Endodermal cell (in vitro differentiated cells): ENCODE data around the gene METTL23. TPM values are rescaled to one million over a fixed set of nuclear protein-coding genes. Genes with fewer than 3 reads are reported as not detected.
A peak's percentile ranks its signal among the peaks of the same experiment; 100 is the strongest.

Source experiments
- DNase-seq: peaks from one replicate; pipeline ENCODE4 v3.0.0-alpha.2; 2017
- H3K27ac ChIP-seq: 2 replicates; pipeline ENCODE4 v1.5.1; 2013; ENCODE audit warnings: mild to moderate bottlenecking, low read depth, low read length, moderate library complexity
- H3K27me3 ChIP-seq: 2 replicates; pipeline ENCODE4 v1.6.1; 2013; ENCODE audit warnings: mild to moderate bottlenecking, low read length, moderate library complexity; ENCODE audit not compliant: insufficient read depth, control insufficient read depth, poor library complexity, severe bottlenecking
- H3K36me3 ChIP-seq: 2 replicates; pipeline ENCODE4 v1.7.0; 2013; ENCODE audit warnings: mild to moderate bottlenecking, low read length, moderate library complexity; ENCODE audit not compliant: control insufficient read depth, insufficient read depth
- H3K4me1 ChIP-seq: one replicate; pipeline ENCODE4 v1.7.0; 2013; ENCODE audit warnings: low read length; ENCODE audit not compliant: control insufficient read depth, insufficient read depth
- H3K4me3 ChIP-seq: 2 replicates; pipeline ENCODE4 v1.5.1; 2013; ENCODE audit warnings: mild to moderate bottlenecking, low read length, moderate library complexity
- H3K9ac ChIP-seq: 2 replicates; pipeline ENCODE4 v1.6.1; 2013; ENCODE audit warnings: mild to moderate bottlenecking, low read length, moderate library complexity; ENCODE audit not compliant: poor library complexity, severe bottlenecking; ENCODE audit errors: extremely low read depth
- H3K9me3 ChIP-seq: 2 replicates; pipeline ENCODE4 v1.6.1; 2013; ENCODE audit warnings: mild to moderate bottlenecking, low read length, moderate library complexity; ENCODE audit not compliant: control insufficient read depth
- H3K27ac Mint-ChIP-seq: 2 replicates; pipeline ENCODE4 v1.8.0; 2020; ENCODE audit warnings: mixed read lengths
- H3K27me3 Mint-ChIP-seq: 2 replicates; pipeline ENCODE4 v1.8.0; 2021; ENCODE audit warnings: mild to moderate bottlenecking, mixed read lengths; ENCODE audit not compliant: insufficient read depth
- H3K36me3 Mint-ChIP-seq: 2 replicates; pipeline ENCODE4 v1.8.0; 2020; ENCODE audit warnings: low read depth, mixed read lengths
- H3K4me1 Mint-ChIP-seq: 2 replicates; pipeline ENCODE4 v1.8.0; 2020; ENCODE audit warnings: mixed read lengths
- H3K4me3 Mint-ChIP-seq: 2 replicates; pipeline ENCODE4 v1.8.0; 2020; ENCODE audit warnings: mild to moderate bottlenecking, moderate library complexity, mixed read lengths
- H3K9me3 Mint-ChIP-seq: 2 replicates; pipeline ENCODE4 v1.8.0; 2020; ENCODE audit warnings: mild to moderate bottlenecking, mixed read lengths
- WGBS, 2 experiments: methylation state at CpG; one replicate each; pipeline versions ENCODE4 v1.1.5 to v1.1.7; 2013; ENCODE audit warnings: missing lambda C conversion rate in 2 of 2, mixed read lengths in 1 of 2; ENCODE audit not compliant: insufficient coverage in 1 of 2, insufficient read length in 1 of 2; 5-methylcytosine and 5-hydroxymethylcytosine counted together
- total RNA-seq, 2 donors: library from RNA; stranded (reverse); fragmentation: NEBNext Ultra II Directional in 1 of 2; extraction: Animal tissue kit (Norgen Biotek cat#: 25700) in 1 of 2; gene quantifications; 2 replicates in 1 of 2; 3 replicates in 1 of 2; pipeline ENCODE4 v1.2.1, GENCODE V29; 2021
- TF ChIP-seq, protein P1 (sequence below): fragments of 200-600 bp; sonication (generic); conservative IDR thresholded peaks from 2 replicates; pipeline ENCODE4 v1.5.0; 2021; ENCODE audit warnings: antibody characterized with exemption, mild to moderate bottlenecking

METTL23 gene
- total RNA-seq, 2 donors from 2014 or later = 31.3 to 39.9 TPM

DNA sequence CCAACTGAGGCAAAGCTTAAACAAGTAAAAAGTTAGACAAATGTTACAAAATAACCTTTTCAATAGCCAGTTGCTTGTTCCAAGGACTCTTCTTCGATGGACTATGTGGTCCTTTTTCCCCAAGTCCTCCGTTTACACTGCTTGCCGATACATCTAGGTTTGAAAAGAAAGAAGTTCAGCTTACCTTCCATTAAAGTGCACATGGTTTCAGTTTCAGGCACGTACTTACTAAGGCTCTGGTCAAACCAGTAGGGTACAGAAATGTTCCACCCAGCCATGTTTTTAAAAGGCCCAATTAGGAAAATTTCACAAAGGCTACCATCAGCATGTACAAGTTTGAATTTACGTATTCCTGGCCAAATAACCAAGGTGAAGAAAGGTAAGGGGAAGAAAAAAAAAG is 8.4 kb downstream of the METTL23 start:
- 23 to 50% methylated on average over 4 to 5 of the region's 5 CpGs for WGBS, 2 experiments
- peaks cover 9% of the 10 kb centered on the region for H3K4me1 ChIP-seq
- TF ChIP-seq, protein P1, sequence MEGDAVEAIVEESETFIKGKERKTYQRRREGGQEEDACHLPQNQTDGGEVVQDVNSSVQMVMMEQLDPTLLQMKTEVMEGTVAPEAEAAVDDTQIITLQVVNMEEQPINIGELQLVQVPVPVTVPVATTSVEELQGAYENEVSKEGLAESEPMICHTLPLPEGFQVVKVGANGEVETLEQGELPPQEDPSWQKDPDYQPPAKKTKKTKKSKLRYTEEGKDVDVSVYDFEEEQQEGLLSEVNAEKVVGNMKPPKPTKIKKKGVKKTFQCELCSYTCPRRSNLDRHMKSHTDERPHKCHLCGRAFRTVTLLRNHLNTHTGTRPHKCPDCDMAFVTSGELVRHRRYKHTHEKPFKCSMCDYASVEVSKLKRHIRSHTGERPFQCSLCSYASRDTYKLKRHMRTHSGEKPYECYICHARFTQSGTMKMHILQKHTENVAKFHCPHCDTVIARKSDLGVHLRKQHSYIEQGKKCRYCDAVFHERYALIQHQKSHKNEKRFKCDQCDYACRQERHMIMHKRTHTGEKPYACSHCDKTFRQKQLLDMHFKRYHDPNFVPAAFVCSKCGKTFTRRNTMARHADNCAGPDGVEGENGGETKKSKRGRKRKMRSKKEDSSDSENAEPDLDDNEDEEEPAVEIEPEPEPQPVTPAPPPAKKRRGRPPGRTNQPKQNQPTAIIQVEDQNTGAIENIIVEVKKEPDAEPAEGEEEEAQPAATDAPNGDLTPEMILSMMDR = no peak
- H3K27me3 ChIP-seq = no peaks in the 10 kb centered on the region
- peak overlapping the region; percentile 98 for H3K27ac Mint-ChIP-seq
- H3K9me3 Mint-ChIP-seq = no peaks in the 10 kb centered on the region
- no peak for DNase-seq
- H3K27ac ChIP-seq = no peak overlapping the region
- peak overlapping the region; percentile 100 for H3K4me3 Mint-ChIP-seq
- H3K9ac ChIP-seq = peak overlapping the region; percentile 96
- H3K4me3 ChIP-seq = peak overlapping the region; percentile 90
- H3K4me1 Mint-ChIP-seq = peaks cover 28% of the 10 kb centered on the region
- H3K36me3 Mint-ChIP-seq = peaks cover 44% of the 10 kb centered on the region
- H3K36me3 ChIP-seq = peaks cover 46% of the 10 kb centered on the region
- no peaks in the 10 kb centered on the region for H3K9me3 ChIP-seq
- H3K27me3 Mint-ChIP-seq = no peaks in the 10 kb centered on the region

DNA sequence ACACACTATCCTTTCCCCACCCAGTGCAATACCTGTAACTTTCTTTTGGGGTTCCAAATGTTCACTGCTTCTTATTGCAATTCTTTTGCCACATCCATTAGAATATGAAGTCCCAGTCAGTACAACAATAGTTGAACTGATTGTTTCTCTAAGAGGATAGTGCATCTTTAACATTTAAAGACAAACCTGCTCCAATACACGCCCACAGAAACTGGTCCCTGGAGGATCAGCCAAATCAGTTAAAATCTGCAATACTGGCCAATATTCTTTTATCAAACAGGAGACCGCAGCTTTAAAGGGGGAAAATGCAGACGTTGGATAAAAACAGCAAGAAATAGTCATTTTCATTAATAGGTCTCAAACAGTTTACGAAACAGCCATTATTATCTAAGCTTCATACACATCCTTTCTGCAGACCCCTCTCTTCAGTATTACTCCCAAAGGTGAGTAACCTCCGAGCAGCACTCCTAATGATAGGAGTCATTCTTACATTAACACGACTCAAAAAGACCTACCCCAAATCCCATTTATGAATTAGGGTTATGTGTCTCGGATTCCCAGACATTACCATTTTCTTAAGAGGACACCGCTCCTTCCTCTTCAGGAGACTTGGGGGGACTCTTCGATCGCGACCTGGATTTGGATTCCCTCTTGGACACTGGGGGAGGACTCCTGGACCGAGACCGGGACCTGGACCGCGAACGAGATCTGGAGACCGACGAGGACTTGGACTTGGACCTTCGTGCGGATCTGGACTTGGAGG is 9.1 kb downstream of the METTL23 start:
- Mint-ChIP-seq H3K27ac (peak overlapping the region; percentile 98), H3K27me3 (no peaks in the 10 kb centered on the region), H3K9me3 (no peaks in the 10 kb centered on the region), H3K4me1 (peaks cover 28% of the 10 kb centered on the region), H3K4me3 (peak overlapping the region; percentile 100), H3K36me3 (peaks cover 40% of the 10 kb centered on the region)
- no peak for DNase-seq
- H3K9me3 ChIP-seq = no peaks in the 10 kb centered on the region
- TF ChIP-seq, protein P1 = no peak
- H3K27me3 ChIP-seq = no peaks in the 10 kb centered on the region
- peak overlapping the region; percentile 96 for H3K9ac ChIP-seq
- peak overlapping the region; percentile 90 for H3K4me3 ChIP-seq
- H3K36me3 ChIP-seq = peaks cover 48% of the 10 kb centered on the region
- WGBS, 2 experiments = 1 to 3% methylated on average over 15 to 19 of the region's 20 CpGs
- peaks cover 9% of the 10 kb centered on the region for H3K4me1 ChIP-seq
- H3K27ac ChIP-seq = no peak overlapping the region

DNA sequence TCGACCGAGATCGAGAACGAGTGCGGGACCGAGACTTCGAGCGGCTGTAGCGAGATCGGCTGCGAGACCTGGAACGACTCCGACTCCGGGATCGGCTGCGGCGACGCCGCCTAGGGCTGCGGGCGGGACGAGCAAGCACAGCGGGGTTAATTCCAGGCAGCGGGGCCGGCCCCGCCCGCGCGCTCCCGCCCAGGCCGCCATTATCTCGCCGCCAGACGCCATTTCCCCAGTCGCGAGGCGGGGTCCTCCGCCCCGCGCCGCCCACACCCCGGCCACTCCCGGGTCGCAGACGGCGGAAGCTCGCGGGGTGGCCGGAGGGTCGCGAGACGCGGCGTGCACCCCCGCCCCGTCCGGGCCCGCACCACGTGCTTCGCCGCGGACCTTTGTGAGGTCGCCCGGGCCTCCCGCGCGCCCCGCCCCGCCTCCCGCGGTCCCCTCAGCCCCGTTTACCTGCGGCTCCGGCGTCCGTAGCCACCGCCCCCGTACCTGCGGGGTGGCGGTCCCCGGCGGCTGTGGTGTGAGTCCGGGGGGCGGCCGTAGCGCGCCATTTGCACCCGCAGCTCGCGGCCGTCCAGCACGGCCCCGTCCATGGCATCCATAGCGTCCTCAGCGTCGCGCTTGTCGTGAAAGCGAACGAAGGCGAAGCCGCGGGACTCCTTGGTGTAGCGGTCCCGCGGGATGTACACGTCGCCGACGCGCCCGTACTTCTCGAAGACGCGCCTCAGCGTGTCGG is 9.9 kb downstream of the METTL23 start:
- no peaks in the 10 kb centered on the region for H3K9me3 ChIP-seq
- H3K36me3 ChIP-seq = peaks cover 52% of the 10 kb centered on the region
- peaks cover 9% of the 10 kb centered on the region for H3K4me1 ChIP-seq
- 0% methylated on average over 34 to 117 of the region's 117 CpGs for WGBS, 2 experiments
- peak overlapping the region; percentile 90 for H3K4me3 ChIP-seq
- H3K27ac Mint-ChIP-seq = peak overlapping the region; percentile 98
- no peaks in the 10 kb centered on the region for H3K27me3 Mint-ChIP-seq
- no peaks in the 10 kb centered on the region for H3K9me3 Mint-ChIP-seq
- peaks cover 28% of the 10 kb centered on the region for H3K4me1 Mint-ChIP-seq
- H3K36me3 Mint-ChIP-seq = peaks cover 44% of the 10 kb centered on the region
- peak overlapping the region; percentile 100 for H3K4me3 Mint-ChIP-seq
- peak overlapping the region; percentile 96 for H3K9ac ChIP-seq
- DNase-seq = peak; percentile 86
- TF ChIP-seq, protein P1 = peak; percentile 47
- no peaks in the 10 kb centered on the region for H3K27me3 ChIP-seq
- H3K27ac ChIP-seq = peak overlapping the region; percentile 95
